ENCODE results near the gene TPK1.

TPK1 gene

GRCh38 chr7:144516729-144517525 is 318.9 kb downstream of the TPK1 start:
- Histone ChIP-seq H3K4me1 (ENCODE audit: insufficient read depth, low read length) (no peaks in the 10 kb centered on the region), H2AFZ (ENCODE audit: low read depth, low read length) (no peak overlapping the region)

GRCh38 chr7:144513334-144513733 is 322.5 kb downstream of the TPK1 start:
- no peaks in the 10 kb centered on the region for H3K9me3 ChIP-seq (ENCODE audit: low read length)
- no peak overlapping the region for H2AFZ ChIP-seq (ENCODE audit: low read depth, low read length)
- no peaks in the 10 kb centered on the region for H3K4me1 ChIP-seq (ENCODE audit: insufficient read depth, low read length)
- H3K4me3 ChIP-seq (ENCODE audit: low read length): no peak overlapping the region
- no peaks in the 10 kb centered on the region for H3K27me3 ChIP-seq (ENCODE audit: insufficient read depth, low read length)
- no peaks in the 10 kb centered on the region for H3K36me3 ChIP-seq (ENCODE audit: insufficient read depth, low read length)

More at GRCh38 chr7:144516729-144517525, 318.9 kb downstream of the TPK1 start:
- Histone ChIP-seq H3K36me3 (ENCODE audit: insufficient read depth, low read length) (no peaks in the 10 kb centered on the region), H3K9me3 (ENCODE audit: low read length) (no peaks in the 10 kb centered on the region), H3K4me3 (ENCODE audit: low read length) (no peak overlapping the region), H3K27me3 (ENCODE audit: insufficient read depth, low read length) (no peaks in the 10 kb centered on the region)

- Histone ChIP-seq H3K4me3 (ENCODE audit: low read length) (no peak overlapping the region), H3K36me3 (ENCODE audit: insufficient read depth, low read length) (no peaks in the 10 kb centered on the region), H3K9me3 (ENCODE audit: low read length) (no peaks in the 10 kb centered on the region), H3K4me1 (ENCODE audit: insufficient read depth, low read length) (no peaks in the 10 kb centered on the region), H2AFZ (ENCODE audit: low read depth, low read length) (no peak overlapping the region), H3K27me3 (ENCODE audit: insufficient read depth, low read length) (no peaks in the 10 kb centered on the region)
Measured at GRCh38 chr7:144510621-144511020, 325.2 kb downstream of the TPK1 start.

- H3K4me3 ChIP-seq (ENCODE audit: low read length): no peak overlapping the region
- H3K27me3 ChIP-seq (ENCODE audit: insufficient read depth, low read length): no peaks in the 10 kb centered on the region
- H3K9me3 ChIP-seq (ENCODE audit: low read length): no peaks in the 10 kb centered on the region
- no peaks in the 10 kb centered on the region for H3K36me3 ChIP-seq (ENCODE audit: insufficient read depth, low read length)
- no peaks in the 10 kb centered on the region for H3K4me1 ChIP-seq (ENCODE audit: insufficient read depth, low read length)
- H2AFZ ChIP-seq (ENCODE audit: low read depth, low read length): no peak overlapping the region
Measured at GRCh38 chr7:144508702-144509101, 327.2 kb downstream of the TPK1 start.

GRCh38 chr7:144503215-144503614 is 332.6 kb downstream of the TPK1 start:
- no peaks in the 10 kb centered on the region for H3K4me1 ChIP-seq (ENCODE audit: insufficient read depth, low read length)
- H3K27me3 ChIP-seq (ENCODE audit: insufficient read depth, low read length): no peaks in the 10 kb centered on the region
- no peaks in the 10 kb centered on the region for H3K36me3 ChIP-seq (ENCODE audit: insufficient read depth, low read length)
- no peaks in the 10 kb centered on the region for H3K9me3 ChIP-seq (ENCODE audit: low read length)
- H3K4me3 ChIP-seq (ENCODE audit: low read length): no peak overlapping the region
- H2AFZ ChIP-seq (ENCODE audit: low read depth, low read length): no peak overlapping the region

- no peaks in the 10 kb centered on the region for H3K4me1 ChIP-seq (ENCODE audit: insufficient read depth, low read length)
- H3K4me3 ChIP-seq (ENCODE audit: low read length): no peak overlapping the region
- no peaks in the 10 kb centered on the region for H3K27me3 ChIP-seq (ENCODE audit: insufficient read depth, low read length)
- H3K36me3 ChIP-seq (ENCODE audit: insufficient read depth, low read length): no peaks in the 10 kb centered on the region
- H2AFZ ChIP-seq (ENCODE audit: low read depth, low read length): no peak overlapping the region
- H3K9me3 ChIP-seq (ENCODE audit: low read length): no peaks in the 10 kb centered on the region
Measured at GRCh38 chr7:144500225-144500624, 335.6 kb downstream of the TPK1 start.

- H3K36me3 ChIP-seq (ENCODE audit: insufficient read depth, low read length): no peaks in the 10 kb centered on the region
- H3K27me3 ChIP-seq (ENCODE audit: insufficient read depth, low read length): no peaks in the 10 kb centered on the region
- H3K4me1 ChIP-seq (ENCODE audit: insufficient read depth, low read length): no peaks in the 10 kb centered on the region
- H3K9me3 ChIP-seq (ENCODE audit: low read length): no peaks in the 10 kb centered on the region
- no peak overlapping the region for H3K4me3 ChIP-seq (ENCODE audit: low read length)
- no peak overlapping the region for H2AFZ ChIP-seq (ENCODE audit: low read depth, low read length)
Measured at GRCh38 chr7:144497282-144497681, 338.6 kb downstream of the TPK1 start.

GRCh38 chr7:144494355-144494754 is 341.5 kb downstream of the TPK1 start:
- no peak overlapping the region for H3K4me3 ChIP-seq (ENCODE audit: low read length)
- no peaks in the 10 kb centered on the region for H3K9me3 ChIP-seq (ENCODE audit: low read length)
- H2AFZ ChIP-seq (ENCODE audit: low read depth, low read length): no peak overlapping the region
- H3K27me3 ChIP-seq (ENCODE audit: insufficient read depth, low read length): no peaks in the 10 kb centered on the region
- H3K36me3 ChIP-seq (ENCODE audit: insufficient read depth, low read length): no peaks in the 10 kb centered on the region
- H3K4me1 ChIP-seq (ENCODE audit: insufficient read depth, low read length): no peaks in the 10 kb centered on the region

- Histone ChIP-seq H3K4me1 (ENCODE audit: insufficient read depth, low read length) (no peaks in the 10 kb centered on the region), H2AFZ (ENCODE audit: low read depth, low read length) (no peak overlapping the region), H3K36me3 (ENCODE audit: insufficient read depth, low read length) (no peaks in the 10 kb centered on the region), H3K4me3 (ENCODE audit: low read length) (no peak overlapping the region), H3K27me3 (ENCODE audit: insufficient read depth, low read length) (no peaks in the 10 kb centered on the region), H3K9me3 (ENCODE audit: low read length) (no peaks in the 10 kb centered on the region)
Measured at GRCh38 chr7:144489504-144489903, 346.3 kb downstream of the TPK1 start.

GRCh38 chr7:144488977-144489376 is 346.9 kb downstream of the TPK1 start:
- Histone ChIP-seq H3K4me1 (ENCODE audit: insufficient read depth, low read length) (no peaks in the 10 kb centered on the region), H3K4me3 (ENCODE audit: low read length) (no peak overlapping the region), H3K27me3 (ENCODE audit: insufficient read depth, low read length) (no peaks in the 10 kb centered on the region), H3K36me3 (ENCODE audit: insufficient read depth, low read length) (no peaks in the 10 kb centered on the region), H3K9me3 (ENCODE audit: low read length) (no peaks in the 10 kb centered on the region), H2AFZ (ENCODE audit: low read depth, low read length) (no peak overlapping the region)

GRCh38 chr7:144487901-144488300 is 348.0 kb downstream of the TPK1 start:
- no peaks in the 10 kb centered on the region for H3K36me3 ChIP-seq (ENCODE audit: insufficient read depth, low read length)
- no peak overlapping the region for H3K4me3 ChIP-seq (ENCODE audit: low read length)
- H3K9me3 ChIP-seq (ENCODE audit: low read length): no peaks in the 10 kb centered on the region
- H3K4me1 ChIP-seq (ENCODE audit: insufficient read depth, low read length): no peaks in the 10 kb centered on the region
- no peak overlapping the region for H2AFZ ChIP-seq (ENCODE audit: low read depth, low read length)
- H3K27me3 ChIP-seq (ENCODE audit: insufficient read depth, low read length): no peaks in the 10 kb centered on the region

GRCh38 chr7:144484445-144484844 is 351.4 kb downstream of the TPK1 start:
- Histone ChIP-seq H3K27me3 (ENCODE audit: insufficient read depth, low read length) (no peaks in the 10 kb centered on the region), H2AFZ (ENCODE audit: low read depth, low read length) (no peak overlapping the region), H3K9me3 (ENCODE audit: low read length) (no peaks in the 10 kb centered on the region), H3K36me3 (ENCODE audit: insufficient read depth, low read length) (no peaks in the 10 kb centered on the region), H3K4me1 (ENCODE audit: insufficient read depth, low read length) (no peaks in the 10 kb centered on the region), H3K4me3 (ENCODE audit: low read length) (no peak overlapping the region)

- no peaks in the 10 kb centered on the region for H3K4me1 ChIP-seq (ENCODE audit: insufficient read depth, low read length)
- no peak overlapping the region for H2AFZ ChIP-seq (ENCODE audit: low read depth, low read length)
- H3K4me3 ChIP-seq (ENCODE audit: low read length): no peak overlapping the region
- no peaks in the 10 kb centered on the region for H3K27me3 ChIP-seq (ENCODE audit: insufficient read depth, low read length)
- no peaks in the 10 kb centered on the region for H3K9me3 ChIP-seq (ENCODE audit: low read length)
- H3K36me3 ChIP-seq (ENCODE audit: insufficient read depth, low read length): no peaks in the 10 kb centered on the region
Measured at GRCh38 chr7:144483189-144483588, 352.7 kb downstream of the TPK1 start.

GRCh38 chr7:144481833-144482232 is 354.0 kb downstream of the TPK1 start:
- no peaks in the 10 kb centered on the region for H3K9me3 ChIP-seq (ENCODE audit: low read length)
- H3K36me3 ChIP-seq (ENCODE audit: insufficient read depth, low read length): no peaks in the 10 kb centered on the region
- no peak overlapping the region for H2AFZ ChIP-seq (ENCODE audit: low read depth, low read length)
- no peak overlapping the region for H3K4me3 ChIP-seq (ENCODE audit: low read length)
- no peaks in the 10 kb centered on the region for H3K4me1 ChIP-seq (ENCODE audit: insufficient read depth, low read length)
- H3K27me3 ChIP-seq (ENCODE audit: insufficient read depth, low read length): no peaks in the 10 kb centered on the region
